GM12878 (cell line): ENCODE data around the gene MED25. TPM values are rescaled to one million over a fixed set of nuclear protein-coding genes. Genes with fewer than 3 reads are reported as not detected.
A peak's percentile ranks its signal among the peaks of the same experiment; 100 is the strongest.

Experiments
- HDGF ChIP-seq: fragments of 450-650 bp; IDR thresholded peaks from 2 replicates; pipeline ENCODE4 v1.6.1; 2016; ENCODE audit warnings: antibody characterized with exemption
- KAT2A ChIP-seq: conservative IDR thresholded peaks from 2 replicates; pipeline ENCODE4 v1.6.1; 2011; ENCODE audit warnings: low read depth, low read length; ENCODE audit not compliant: control insufficient read depth
- MEF2A ChIP-seq: IDR thresholded peaks from 2 replicates; pipeline ENCODE4 v1.6.1; 2011; ENCODE audit warnings: low read depth, mild to moderate bottlenecking, low read length, moderate library complexity; ENCODE audit not compliant: insufficient read depth
- NFYB ChIP-seq: IDR thresholded peaks from 2 replicates; pipeline ENCODE4 v1.6.1; 2011; ENCODE audit warnings: low read depth, mild to moderate bottlenecking, low read length, improper control_type of control experiment, moderate library complexity; ENCODE audit not compliant: insufficient read depth
- POLR2AphosphoS2 ChIP-seq: IDR thresholded peaks from 2 replicates; pipeline ENCODE4 v1.6.1; 2011; ENCODE audit warnings: low read depth, mild to moderate bottlenecking, low read length, improper control_type of control experiment, moderate library complexity
- POLR2AphosphoS5 ChIP-seq: IDR thresholded peaks from 2 replicates; pipeline ENCODE4 v1.6.1; 2011; ENCODE audit warnings: mild to moderate bottlenecking, low read length, inconsistent platforms
- SUZ12 ChIP-seq: fragments of 200-600 bp; sonication (generic); IDR thresholded peaks from one replicate; pipeline ENCODE4 v1.6.1; 2018; ENCODE audit warnings: antibody characterized with exemption, mild to moderate bottlenecking; ENCODE audit not compliant: unreplicated experiment
- TBL1XR1 ChIP-seq: IDR thresholded peaks from 2 replicates; pipeline ENCODE4 v1.6.1; 2012; ENCODE audit warnings: low read depth, low read length, improper control_type of control experiment
- polyA plus RNA-seq, 11 experiments: library from polyadenylated mRNA; depleted of rRNA in 4 of 11; unstranded in 6 of 11; stranded (reverse) in 5 of 11; fragments of >200 nt; fragmentation: Nextera tagmentation in 4 of 11; fragmentation: Illumina TruSeq in 1 of 11; extraction: Ambion mirVana in 4 of 11; extraction: Trizol in 1 of 11; gene quantifications; 1 replicate in 1 of 11; 2 replicates in 10 of 11; pipeline versions ENCODE4 v1.2.1 to v1.2.3, GENCODE V29; 2011 to 2016; ENCODE audit warnings: inconsistent platforms in 2 of 11, missing spikeins in 2 of 11, low read depth in 1 of 11
- total RNA-seq, 4 experiments: library from RNA; depleted of rRNA in 3 of 4; stranded (reverse); fragments of >200 nt in 3 of 4; fragmentation: Illumina TruSeq in 1 of 4; extraction: Trizol in 1 of 4; gene quantifications; 2 replicates each; pipeline versions ENCODE4 v1.2.1 to v1.2.3, GENCODE V29; 2013 to 2021
- TF ChIP-seq, protein P1 (sequence below): IDR thresholded peaks from 2 replicates; pipeline ENCODE4 v1.6.1; 2012; ENCODE audit warnings: improper control_type of control experiment, low read depth, low read length; ENCODE audit not compliant: insufficient replicate concordance
- TF ChIP-seq, protein P2 (sequence below): fragments of 450-650 bp; IDR thresholded peaks from 2 replicates; pipeline ENCODE4 v1.6.1; 2017; ENCODE audit warnings: antibody characterized with exemption, mild to moderate bottlenecking, moderate library complexity

Gene MED25
- total and polyA plus RNA-seq, 10 of the 15 experiments (the other 5 are each of a cell fraction or from before 2014, with no cell fraction given) = 3.5 to 53.9 (median 17.1) TPM

DNA sequence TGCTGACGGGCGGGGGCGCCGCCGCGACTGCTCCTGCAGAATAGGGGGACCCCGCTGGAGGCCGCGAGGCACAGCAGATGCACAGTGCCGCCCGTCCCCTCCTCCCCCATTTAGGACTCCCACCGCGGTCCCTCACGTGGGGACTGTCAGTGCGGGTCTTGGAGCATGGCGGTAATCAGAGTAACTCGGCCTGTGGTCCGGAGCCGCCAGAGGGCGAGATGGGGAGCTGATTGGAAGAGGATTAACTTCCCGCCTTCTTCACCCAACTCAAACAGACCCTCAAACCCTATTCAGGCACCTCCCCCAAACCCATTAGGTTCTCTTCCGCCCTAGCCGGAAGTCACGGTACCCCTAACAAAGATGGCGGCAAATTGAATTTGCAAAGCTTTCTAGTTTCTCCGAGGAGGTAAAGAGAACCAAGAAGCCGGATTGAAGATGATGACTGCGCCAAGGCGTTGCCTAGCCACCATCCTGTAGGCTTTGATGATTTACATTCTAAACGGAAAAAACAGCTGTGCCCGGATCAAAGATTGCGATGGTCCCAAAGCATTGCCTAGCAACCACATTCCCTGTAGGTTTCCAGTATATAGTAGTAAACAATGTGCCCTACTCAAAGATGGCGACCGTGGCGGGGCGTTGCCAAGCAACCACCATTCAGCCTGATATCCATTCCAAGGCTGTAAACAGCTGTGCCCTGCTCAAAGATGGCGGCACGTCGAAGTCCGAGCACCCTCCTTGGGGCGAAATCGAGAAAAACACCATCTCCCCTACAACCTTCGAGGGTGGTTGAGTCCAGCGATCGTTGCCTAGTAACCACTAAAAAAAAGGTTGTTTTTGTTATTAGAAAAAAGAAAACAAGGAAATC lies 4.9 kb upstream of the MED25 start, which contains the start of gene FUZ (continued):
- TF ChIP-seq, protein P1, sequence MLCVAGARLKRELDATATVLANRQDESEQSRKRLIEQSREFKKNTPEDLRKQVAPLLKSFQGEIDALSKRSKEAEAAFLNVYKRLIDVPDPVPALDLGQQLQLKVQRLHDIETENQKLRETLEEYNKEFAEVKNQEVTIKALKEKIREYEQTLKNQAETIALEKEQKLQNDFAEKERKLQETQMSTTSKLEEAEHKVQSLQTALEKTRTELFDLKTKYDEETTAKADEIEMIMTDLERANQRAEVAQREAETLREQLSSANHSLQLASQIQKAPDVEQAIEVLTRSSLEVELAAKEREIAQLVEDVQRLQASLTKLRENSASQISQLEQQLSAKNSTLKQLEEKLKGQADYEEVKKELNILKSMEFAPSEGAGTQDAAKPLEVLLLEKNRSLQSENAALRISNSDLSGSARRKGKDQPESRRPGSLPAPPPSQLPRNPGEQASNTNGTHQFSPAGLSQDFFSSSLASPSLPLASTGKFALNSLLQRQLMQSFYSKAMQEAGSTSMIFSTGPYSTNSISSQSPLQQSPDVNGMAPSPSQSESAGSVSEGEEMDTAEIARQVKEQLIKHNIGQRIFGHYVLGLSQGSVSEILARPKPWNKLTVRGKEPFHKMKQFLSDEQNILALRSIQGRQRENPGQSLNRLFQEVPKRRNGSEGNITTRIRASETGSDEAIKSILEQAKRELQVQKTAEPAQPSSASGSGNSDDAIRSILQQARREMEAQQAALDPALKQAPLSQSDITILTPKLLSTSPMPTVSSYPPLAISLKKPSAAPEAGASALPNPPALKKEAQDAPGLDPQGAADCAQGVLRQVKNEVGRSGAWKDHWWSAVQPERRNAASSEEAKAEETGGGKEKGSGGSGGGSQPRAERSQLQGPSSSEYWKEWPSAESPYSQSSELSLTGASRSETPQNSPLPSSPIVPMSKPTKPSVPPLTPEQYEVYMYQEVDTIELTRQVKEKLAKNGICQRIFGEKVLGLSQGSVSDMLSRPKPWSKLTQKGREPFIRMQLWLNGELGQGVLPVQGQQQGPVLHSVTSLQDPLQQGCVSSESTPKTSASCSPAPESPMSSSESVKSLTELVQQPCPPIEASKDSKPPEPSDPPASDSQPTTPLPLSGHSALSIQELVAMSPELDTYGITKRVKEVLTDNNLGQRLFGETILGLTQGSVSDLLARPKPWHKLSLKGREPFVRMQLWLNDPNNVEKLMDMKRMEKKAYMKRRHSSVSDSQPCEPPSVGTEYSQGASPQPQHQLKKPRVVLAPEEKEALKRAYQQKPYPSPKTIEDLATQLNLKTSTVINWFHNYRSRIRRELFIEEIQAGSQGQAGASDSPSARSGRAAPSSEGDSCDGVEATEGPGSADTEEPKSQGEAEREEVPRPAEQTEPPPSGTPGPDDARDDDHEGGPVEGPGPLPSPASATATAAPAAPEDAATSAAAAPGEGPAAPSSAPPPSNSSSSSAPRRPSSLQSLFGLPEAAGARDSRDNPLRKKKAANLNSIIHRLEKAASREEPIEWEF = no peak
- TF ChIP-seq POLR2AphosphoS2 (0 out of 2 replicates have a peak, but pooled peaks have one; percentile 22), NFYB (no peak), TBL1XR1 (0 out of 2 replicates have a peak, but pooled peaks have one; percentile 44), MEF2A (no peak), POLR2AphosphoS5 (no peak), HDGF (no peak), KAT2A (no peak), SUZ12 (no peak)
- TF ChIP-seq, protein P2, sequence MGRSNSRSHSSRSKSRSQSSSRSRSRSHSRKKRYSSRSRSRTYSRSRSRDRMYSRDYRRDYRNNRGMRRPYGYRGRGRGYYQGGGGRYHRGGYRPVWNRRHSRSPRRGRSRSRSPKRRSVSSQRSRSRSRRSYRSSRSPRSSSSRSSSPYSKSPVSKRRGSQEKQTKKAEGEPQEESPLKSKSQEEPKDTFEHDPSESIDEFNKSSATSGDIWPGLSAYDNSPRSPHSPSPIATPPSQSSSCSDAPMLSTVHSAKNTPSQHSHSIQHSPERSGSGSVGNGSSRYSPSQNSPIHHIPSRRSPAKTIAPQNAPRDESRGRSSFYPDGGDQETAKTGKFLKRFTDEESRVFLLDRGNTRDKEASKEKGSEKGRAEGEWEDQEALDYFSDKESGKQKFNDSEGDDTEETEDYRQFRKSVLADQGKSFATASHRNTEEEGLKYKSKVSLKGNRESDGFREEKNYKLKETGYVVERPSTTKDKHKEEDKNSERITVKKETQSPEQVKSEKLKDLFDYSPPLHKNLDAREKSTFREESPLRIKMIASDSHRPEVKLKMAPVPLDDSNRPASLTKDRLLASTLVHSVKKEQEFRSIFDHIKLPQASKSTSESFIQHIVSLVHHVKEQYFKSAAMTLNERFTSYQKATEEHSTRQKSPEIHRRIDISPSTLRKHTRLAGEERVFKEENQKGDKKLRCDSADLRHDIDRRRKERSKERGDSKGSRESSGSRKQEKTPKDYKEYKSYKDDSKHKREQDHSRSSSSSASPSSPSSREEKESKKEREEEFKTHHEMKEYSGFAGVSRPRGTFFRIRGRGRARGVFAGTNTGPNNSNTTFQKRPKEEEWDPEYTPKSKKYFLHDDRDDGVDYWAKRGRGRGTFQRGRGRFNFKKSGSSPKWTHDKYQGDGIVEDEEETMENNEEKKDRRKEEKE = peak; percentile 78; the same call in 1 of the 2 replicates
- TF ChIP-seq, all 136 proteins: peak for 56
